K562 (cell line): ENCODE results near the gene EXOC5. TPM values are rescaled to one million over a fixed set of nuclear protein-coding genes. Genes with fewer than 3 reads are reported as not detected.
A peak's percentile ranks its signal among the peaks of the same experiment; 100 is the strongest.

ENCODE experiments used
- DDX20 ChIP-seq: fragments of 450-650 bp; IDR thresholded peaks from 2 replicates; pipeline ENCODE4 v1.6.1; 2016; ENCODE audit warnings: missing genetic modification characterization, low read depth, mild to moderate bottlenecking, missing compliant biosample characterization, moderate library complexity
- HMG20A ChIP-seq: fragments of 450-650 bp; formaldehyde crosslinking; conservative IDR thresholded peaks from 2 replicates; pipeline ENCODE4 v1.4.0; 2020; ENCODE audit warnings: mild to moderate bottlenecking, mixed read lengths
- KDM1A ChIP-seq, 2 experiments: fragments of 450-650 bp; IDR thresholded peaks; 2 replicates each; pipeline ENCODE4 v1.6.1; 2016; ENCODE audit warnings: mild to moderate bottlenecking in 2 of 2
- LEF1 ChIP-seq: fragments of 450-650 bp; IDR thresholded peaks from 2 replicates; pipeline ENCODE4 v1.6.1; 2016; ENCODE audit warnings: mild to moderate bottlenecking
- MBD2 ChIP-seq: sonication (generic); IDR thresholded peaks from 2 replicates; pipeline ENCODE4 v1.6.1; 2016; ENCODE audit warnings: low read depth, borderline replicate concordance
- MCM7 ChIP-seq, 2 experiments: fragments of 450-650 bp; IDR thresholded peaks; 2 replicates each; pipeline ENCODE4 v1.6.1; 2016 to 2018
- MXI1 ChIP-seq: IDR thresholded peaks from 2 replicates; pipeline ENCODE4 v1.6.1; 2011; ENCODE audit warnings: low read depth, mild to moderate bottlenecking, improper control_type of control experiment, low read length
- RBM25 ChIP-seq: fragments of 200-400 bp; formaldehyde crosslinking; IDR thresholded peaks from 2 replicates; pipeline ENCODE4 v1.6.1; 2018; ENCODE audit warnings: low read length, low read depth, moderate library complexity; ENCODE audit not compliant: severe bottlenecking
- SOX6 ChIP-seq: fragments of 450-650 bp; IDR thresholded peaks from 2 replicates; pipeline ENCODE4 v1.6.1; 2014; ENCODE audit warnings: mild to moderate bottlenecking
- SP1 ChIP-seq: sonication (generic); formaldehyde crosslinking; IDR thresholded peaks from 2 replicates; pipeline ENCODE4 v1.8.1; 2022; ENCODE audit warnings: mild to moderate bottlenecking, missing genetic modification reagents
- TEAD2 ChIP-seq: fragments of 450-650 bp; IDR thresholded peaks from 2 replicates; pipeline ENCODE4 v1.6.1; 2016; ENCODE audit warnings: missing genetic modification characterization, control low read depth, missing compliant biosample characterization
- TFAM ChIP-seq: fragments of 250-450 bp; sonication (Bioruptor Pico); conservative IDR thresholded peaks from 2 replicates; pipeline ENCODE4 v1.5.0; 2021; ENCODE audit warnings: mild to moderate bottlenecking, moderate library complexity
- ZBED1 ChIP-seq: IDR thresholded peaks from 2 replicates; pipeline ENCODE4 v1.6.1; 2014
- ZBTB7A ChIP-seq: IDR thresholded peaks from 2 replicates; pipeline ENCODE4 v1.6.1; 2011; ENCODE audit warnings: low read depth, mild to moderate bottlenecking, low read length, moderate library complexity, borderline replicate concordance; ENCODE audit not compliant: control insufficient read depth
- ZNF263 ChIP-seq: sonication (generic); formaldehyde crosslinking; IDR thresholded peaks from 2 replicates; pipeline ENCODE4 v1.8.0; 2022; ENCODE audit warnings: mild to moderate bottlenecking, missing genetic modification reagents, borderline replicate concordance
- ZNF3 ChIP-seq: fragments of 250-450 bp; sonication (Bioruptor Pico); IDR thresholded peaks from 2 replicates; pipeline ENCODE4 v1.5.0; 2021; ENCODE audit warnings: mild to moderate bottlenecking, moderate library complexity
- ZNF77 ChIP-seq: fragments of 250-450 bp; sonication (Bioruptor Pico); IDR thresholded peaks from 2 replicates; pipeline ENCODE4 v1.5.0; 2020
- polyA plus RNA-seq, 8 experiments: library from polyadenylated mRNA; depleted of rRNA in 4 of 8; stranded (reverse) in 5 of 8; unstranded in 3 of 8; fragments of >200 nt; fragmentation: Nextera tagmentation in 2 of 8; fragmentation: Illumina TruSeq in 1 of 8; extraction: Ambion mirVana in 2 of 8; extraction: Trizol in 1 of 8; gene quantifications; 2 replicates each; pipeline versions ENCODE4 v1.2.1 to v1.2.3, GENCODE V29; 2011 to 2014; ENCODE audit warnings: inconsistent platforms in 1 of 8, missing spikeins in 1 of 8
- total RNA-seq, 7 experiments: library from RNA; depleted of rRNA in 6 of 7; stranded (reverse); fragments of >200 nt in 6 of 7; fragmentation: Illumina TruSeq in 2 of 7; extraction: Trizol in 2 of 7; gene quantifications; 2 replicates each; pipeline versions ENCODE4 v1.2.1 to v1.2.3, GENCODE V29; 2011 to 2021; ENCODE audit warnings: low replicate concordance in 1 of 7
- TF ChIP-seq, protein P1 (sequence below): fragments of 200-800 bp; sonication (Bioruptor generic); IDR thresholded peaks from 2 replicates; pipeline ENCODE4 v1.6.1; 2017; ENCODE audit warnings: missing genetic modification characterization, missing compliant biosample characterization
- TF ChIP-seq, protein P2 (sequence below): fragments of 450-650 bp; formaldehyde crosslinking; conservative IDR thresholded peaks from 2 replicates; pipeline ENCODE4 v1.4.0; 2022; ENCODE audit warnings: mild to moderate bottlenecking, missing genetic modification characterization
- TF ChIP-seq, protein P3 (sequence below), 2 experiments: fragments of 200-800 bp in 1 of 2; sonication (Bioruptor generic) in 1 of 2; sonication (generic) in 1 of 2; formaldehyde crosslinking in 1 of 2; IDR thresholded peaks in 1 of 2; conservative IDR thresholded peaks in 1 of 2; 2 replicates each; pipeline versions ENCODE4 v1.5.0 to v1.6.1; 2016 to 2020; ENCODE audit warnings: missing compliant biosample characterization in 1 of 2, missing genetic modification characterization in 1 of 2, missing genetic modification reagents in 1 of 2
- TF ChIP-seq, protein P4 (sequence below): sonication (generic); formaldehyde crosslinking; IDR thresholded peaks from 2 replicates; pipeline ENCODE4 v1.8.0; 2022; ENCODE audit warnings: mild to moderate bottlenecking, missing genetic modification reagents, borderline replicate concordance
- TF ChIP-seq, protein P5 (sequence below): fragments of 450-650 bp; IDR thresholded peaks from 2 replicates; pipeline ENCODE4 v1.6.1; 2016; ENCODE audit warnings: missing biosample characterization, missing genetic modification characterization

The EXOC5 gene
- total and polyA plus RNA-seq, 9 of the 15 experiments (the other 6 are each of a cell fraction or from before 2014, with no cell fraction given): 5.7 to 50.3 (median 32.0) TPM

DNA sequence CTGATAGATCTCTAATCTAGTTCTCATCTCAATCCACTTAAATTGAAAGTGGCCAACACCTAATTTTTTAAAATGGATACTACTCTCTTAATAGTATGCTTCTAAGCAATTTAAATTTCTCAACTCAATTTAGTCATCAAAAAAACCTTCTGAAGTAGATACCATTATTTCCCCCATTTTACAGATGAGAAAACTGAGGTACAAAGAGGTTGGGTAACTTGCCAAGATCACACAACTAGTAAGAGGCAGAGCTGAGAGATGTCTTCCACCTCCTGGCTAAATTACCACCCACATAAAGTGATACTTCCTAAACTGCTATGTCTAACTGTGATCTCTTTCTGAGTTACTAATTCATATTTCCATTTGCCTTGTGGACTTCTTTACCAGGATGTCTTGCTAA, 6.6 kb downstream of the EXOC5 start (continued):
- no peak for TF ChIP-seq ZNF263 (CRISPR knock-in tag)
- no peak for TF ChIP-seq ZNF77 (CRISPR knock-in tag)
- TF ChIP-seq, protein P1, sequence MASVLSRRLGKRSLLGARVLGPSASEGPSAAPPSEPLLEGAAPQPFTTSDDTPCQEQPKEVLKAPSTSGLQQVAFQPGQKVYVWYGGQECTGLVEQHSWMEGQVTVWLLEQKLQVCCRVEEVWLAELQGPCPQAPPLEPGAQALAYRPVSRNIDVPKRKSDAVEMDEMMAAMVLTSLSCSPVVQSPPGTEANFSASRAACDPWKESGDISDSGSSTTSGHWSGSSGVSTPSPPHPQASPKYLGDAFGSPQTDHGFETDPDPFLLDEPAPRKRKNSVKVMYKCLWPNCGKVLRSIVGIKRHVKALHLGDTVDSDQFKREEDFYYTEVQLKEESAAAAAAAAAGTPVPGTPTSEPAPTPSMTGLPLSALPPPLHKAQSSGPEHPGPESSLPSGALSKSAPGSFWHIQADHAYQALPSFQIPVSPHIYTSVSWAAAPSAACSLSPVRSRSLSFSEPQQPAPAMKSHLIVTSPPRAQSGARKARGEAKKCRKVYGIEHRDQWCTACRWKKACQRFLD (CRISPR knock-in tag): no peak
- no peak for TF ChIP-seq ZBTB7A
- no peak for TF ChIP-seq SP1 (CRISPR knock-in tag)
- TF ChIP-seq ZNF3 (CRISPR knock-in tag): no peak
- TF ChIP-seq MBD2: no peak
- TF ChIP-seq HMG20A (CRISPR knock-in tag): no peak
- no peak for TF ChIP-seq MXI1
- TF ChIP-seq DDX20 (tag): no peak
- TF ChIP-seq, protein P2, sequence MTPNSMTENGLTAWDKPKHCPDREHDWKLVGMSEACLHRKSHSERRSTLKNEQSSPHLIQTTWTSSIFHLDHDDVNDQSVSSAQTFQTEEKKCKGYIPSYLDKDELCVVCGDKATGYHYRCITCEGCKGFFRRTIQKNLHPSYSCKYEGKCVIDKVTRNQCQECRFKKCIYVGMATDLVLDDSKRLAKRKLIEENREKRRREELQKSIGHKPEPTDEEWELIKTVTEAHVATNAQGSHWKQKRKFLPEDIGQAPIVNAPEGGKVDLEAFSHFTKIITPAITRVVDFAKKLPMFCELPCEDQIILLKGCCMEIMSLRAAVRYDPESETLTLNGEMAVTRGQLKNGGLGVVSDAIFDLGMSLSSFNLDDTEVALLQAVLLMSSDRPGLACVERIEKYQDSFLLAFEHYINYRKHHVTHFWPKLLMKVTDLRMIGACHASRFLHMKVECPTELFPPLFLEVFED (CRISPR knock-in tag): no peak
- TF ChIP-seq, protein P3, sequence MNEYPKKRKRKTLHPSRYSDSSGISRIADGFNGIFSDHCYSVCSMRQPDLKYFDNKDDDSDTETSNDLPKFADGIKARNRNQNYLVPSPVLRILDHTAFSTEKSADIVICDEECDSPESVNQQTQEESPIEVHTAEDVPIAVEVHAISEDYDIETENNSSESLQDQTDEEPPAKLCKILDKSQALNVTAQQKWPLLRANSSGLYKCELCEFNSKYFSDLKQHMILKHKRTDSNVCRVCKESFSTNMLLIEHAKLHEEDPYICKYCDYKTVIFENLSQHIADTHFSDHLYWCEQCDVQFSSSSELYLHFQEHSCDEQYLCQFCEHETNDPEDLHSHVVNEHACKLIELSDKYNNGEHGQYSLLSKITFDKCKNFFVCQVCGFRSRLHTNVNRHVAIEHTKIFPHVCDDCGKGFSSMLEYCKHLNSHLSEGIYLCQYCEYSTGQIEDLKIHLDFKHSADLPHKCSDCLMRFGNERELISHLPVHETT (CRISPR knock-in tag; conservative IDR thresholded peaks at IDR 0.05 in 1 of 2, IDR thresholded peaks at IDR 0.05 in 1 of 2): no peak
- TF ChIP-seq, protein P4, sequence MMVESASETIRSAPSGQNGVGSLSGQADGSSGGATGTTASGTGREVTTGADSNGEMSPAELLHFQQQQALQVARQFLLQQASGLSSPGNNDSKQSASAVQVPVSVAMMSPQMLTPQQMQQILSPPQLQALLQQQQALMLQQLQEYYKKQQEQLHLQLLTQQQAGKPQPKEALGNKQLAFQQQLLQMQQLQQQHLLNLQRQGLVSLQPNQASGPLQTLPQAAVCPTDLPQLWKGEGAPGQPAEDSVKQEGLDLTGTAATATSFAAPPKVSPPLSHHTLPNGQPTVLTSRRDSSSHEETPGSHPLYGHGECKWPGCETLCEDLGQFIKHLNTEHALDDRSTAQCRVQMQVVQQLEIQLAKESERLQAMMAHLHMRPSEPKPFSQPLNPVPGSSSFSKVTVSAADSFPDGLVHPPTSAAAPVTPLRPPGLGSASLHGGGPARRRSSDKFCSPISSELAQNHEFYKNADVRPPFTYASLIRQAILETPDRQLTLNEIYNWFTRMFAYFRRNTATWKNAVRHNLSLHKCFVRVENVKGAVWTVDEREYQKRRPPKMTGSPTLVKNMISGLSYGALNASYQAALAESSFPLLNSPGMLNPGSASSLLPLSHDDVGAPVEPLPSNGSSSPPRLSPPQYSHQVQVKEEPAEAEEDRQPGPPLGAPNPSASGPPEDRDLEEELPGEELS (CRISPR knock-in tag): no peak
- TF ChIP-seq, protein P5, sequence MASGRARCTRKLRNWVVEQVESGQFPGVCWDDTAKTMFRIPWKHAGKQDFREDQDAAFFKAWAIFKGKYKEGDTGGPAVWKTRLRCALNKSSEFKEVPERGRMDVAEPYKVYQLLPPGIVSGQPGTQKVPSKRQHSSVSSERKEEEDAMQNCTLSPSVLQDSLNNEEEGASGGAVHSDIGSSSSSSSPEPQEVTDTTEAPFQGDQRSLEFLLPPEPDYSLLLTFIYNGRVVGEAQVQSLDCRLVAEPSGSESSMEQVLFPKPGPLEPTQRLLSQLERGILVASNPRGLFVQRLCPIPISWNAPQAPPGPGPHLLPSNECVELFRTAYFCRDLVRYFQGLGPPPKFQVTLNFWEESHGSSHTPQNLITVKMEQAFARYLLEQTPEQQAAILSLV (tag): no peak
- no peak for TF ChIP-seq LEF1
- TF ChIP-seq TEAD2 (tag): no peak
- no peak for TF ChIP-seq SOX6
- no peak for TF ChIP-seq MCM7 (IDR thresholded peaks at IDR 0.05)
- no peak for TF ChIP-seq TFAM
- TF ChIP-seq RBM25: peak; percentile 96
- TF ChIP-seq ZBED1: no peak
- TF ChIP-seq KDM1A (IDR thresholded peaks at IDR 0.05): peak; percentile 43 to 53
